GM12878 (cell line): ENCODE data around the gene HLA-DPB1. TPM values are rescaled to one million over a fixed set of nuclear protein-coding genes. Genes with fewer than 3 reads are reported as not detected.

Source experiments
- BRCA1 ChIP-seq: IDR thresholded peaks from 2 replicates; pipeline ENCODE4 v1.6.1; 2011; ENCODE audit warnings: low read depth, low read length, improper control_type of control experiment
- CEBPB ChIP-seq, 2 experiments: fragments of 150-350 bp in 1 of 2; IDR thresholded peaks; 2 replicates each; pipeline ENCODE4 v1.6.1; 2012 to 2014; ENCODE audit warnings: low read depth in 2 of 2, low read length in 2 of 2, borderline replicate concordance in 1 of 2, inconsistent platforms in 1 of 2
- CREB1 ChIP-seq: IDR thresholded peaks from 2 replicates; pipeline ENCODE4 v1.6.1; 2012; ENCODE audit warnings: low read depth, mild to moderate bottlenecking, inconsistent platforms
- DPF2 ChIP-seq: fragments of 450-650 bp; IDR thresholded peaks from 2 replicates; pipeline ENCODE4 v1.6.1; 2017; ENCODE audit warnings: mild to moderate bottlenecking
- E2F8 ChIP-seq: fragments of 450-650 bp; IDR thresholded peaks from 2 replicates; pipeline ENCODE4 v1.6.1; 2018; ENCODE audit warnings: mild to moderate bottlenecking, low read depth, moderate library complexity; ENCODE audit not compliant: partially characterized antibody
- EED ChIP-seq: sonication (generic); IDR thresholded peaks from 2 replicates; pipeline ENCODE4 v1.6.1; 2016; ENCODE audit warnings: antibody characterized with exemption, low read depth
- GABPA ChIP-seq: IDR thresholded peaks from 2 replicates; pipeline ENCODE4 v1.6.1; 2014; ENCODE audit warnings: antibody characterized with exemption, low read depth, mild to moderate bottlenecking, inconsistent platforms
- HDAC2 ChIP-seq: fragments of 200-600 bp; sonication (generic); IDR thresholded peaks from 2 replicates; pipeline ENCODE4 v1.6.1; 2017
- JUND ChIP-seq: IDR thresholded peaks from 2 replicates; pipeline ENCODE4 v1.6.1; 2012; ENCODE audit warnings: low read depth, mild to moderate bottlenecking, low read length, improper control_type of control experiment, moderate library complexity
- KLF5 ChIP-seq: fragments of 450-650 bp; IDR thresholded peaks from 2 replicates; pipeline ENCODE4 v1.6.1; 2014; ENCODE audit warnings: mild to moderate bottlenecking; ENCODE audit not compliant: partially characterized antibody
- MEF2A ChIP-seq: IDR thresholded peaks from 2 replicates; pipeline ENCODE4 v1.6.1; 2011; ENCODE audit warnings: low read depth, mild to moderate bottlenecking, low read length, moderate library complexity; ENCODE audit not compliant: insufficient read depth
- MTA2 ChIP-seq: fragments of 450-650 bp; IDR thresholded peaks from 2 replicates; pipeline ENCODE4 v1.6.1; 2016; ENCODE audit warnings: low read depth, mild to moderate bottlenecking, moderate library complexity
- MXI1 ChIP-seq: fragments of 150-350 bp; IDR thresholded peaks from 2 replicates; pipeline ENCODE4 v1.6.1; 2011; ENCODE audit warnings: low read depth, mild to moderate bottlenecking, inconsistent platforms, low read length, improper control_type of control experiment
- NBN ChIP-seq: fragments of 450-650 bp; IDR thresholded peaks from 2 replicates; pipeline ENCODE4 v1.6.1; 2016
- NR2C2 ChIP-seq: IDR thresholded peaks from 2 replicates; pipeline ENCODE4 v1.6.1; 2011; ENCODE audit warnings: borderline replicate concordance, low read depth; ENCODE audit not compliant: control insufficient read depth, insufficient read length
- PAX8 ChIP-seq: fragments of 450-650 bp; IDR thresholded peaks from 2 replicates; pipeline ENCODE4 v1.6.1; 2017; ENCODE audit warnings: mild to moderate bottlenecking, moderate library complexity
- PBX3 ChIP-seq: IDR thresholded peaks from 2 replicates; pipeline ENCODE4 v1.6.1; 2011; ENCODE audit warnings: mild to moderate bottlenecking, low read depth, low read length, moderate library complexity; ENCODE audit not compliant: insufficient replicate concordance
- PML ChIP-seq: IDR thresholded peaks from 2 replicates; pipeline ENCODE4 v1.6.1; 2012; ENCODE audit warnings: low read length, inconsistent platforms
- RB1 ChIP-seq: fragments of 450-650 bp; formaldehyde crosslinking; IDR thresholded peaks from 2 replicates; pipeline ENCODE4 v1.6.1; 2017; ENCODE audit warnings: mild to moderate bottlenecking, borderline replicate concordance
- RFX5 ChIP-seq: IDR thresholded peaks from 2 replicates; pipeline ENCODE4 v1.6.1; 2011; ENCODE audit warnings: low read depth, low read length, improper control_type of control experiment
- SMAD1 ChIP-seq: fragments of 450-650 bp; IDR thresholded peaks from 2 replicates; pipeline ENCODE4 v1.6.1; 2018; ENCODE audit warnings: mild to moderate bottlenecking, low read depth; ENCODE audit not compliant: partially characterized antibody
- SUZ12 ChIP-seq: fragments of 200-600 bp; sonication (generic); IDR thresholded peaks from one replicate; pipeline ENCODE4 v1.6.1; 2018; ENCODE audit warnings: antibody characterized with exemption, mild to moderate bottlenecking; ENCODE audit not compliant: unreplicated experiment
- TBL1XR1 ChIP-seq: IDR thresholded peaks from 2 replicates; pipeline ENCODE4 v1.6.1; 2012; ENCODE audit warnings: low read depth, low read length, improper control_type of control experiment
- ZBED1 ChIP-seq: IDR thresholded peaks from 2 replicates; pipeline ENCODE4 v1.6.1; 2016; ENCODE audit warnings: borderline replicate concordance
- polyA plus RNA-seq, 11 experiments: library from polyadenylated mRNA; depleted of rRNA in 4 of 11; unstranded in 6 of 11; stranded (reverse) in 5 of 11; fragments of >200 nt; fragmentation: Nextera tagmentation in 4 of 11; fragmentation: Illumina TruSeq in 1 of 11; extraction: Ambion mirVana in 4 of 11; extraction: Trizol in 1 of 11; gene quantifications; 1 replicate in 1 of 11; 2 replicates in 10 of 11; pipeline versions ENCODE4 v1.2.1 to v1.2.3, GENCODE V29; 2011 to 2016; ENCODE audit warnings: inconsistent platforms in 2 of 11, missing spikeins in 2 of 11, low read depth in 1 of 11
- total RNA-seq, 4 experiments: library from RNA; depleted of rRNA in 3 of 4; stranded (reverse); fragments of >200 nt in 3 of 4; fragmentation: Illumina TruSeq in 1 of 4; extraction: Trizol in 1 of 4; gene quantifications; 2 replicates each; pipeline versions ENCODE4 v1.2.1 to v1.2.3, GENCODE V29; 2013 to 2021
- TF ChIP-seq, protein P1 (sequence below): fragments of 450-650 bp; IDR thresholded peaks from 2 replicates; pipeline ENCODE4 v1.6.1; 2017; ENCODE audit warnings: mild to moderate bottlenecking, moderate library complexity
- TF ChIP-seq, protein P2 (sequence below): IDR thresholded peaks from 2 replicates; pipeline ENCODE4 v1.6.1; 2012; ENCODE audit warnings: low read depth, low read length, improper control_type of control experiment

Gene HLA-DPB1
- total and polyA plus RNA-seq, 10 of the 15 experiments (the other 5 are each of a cell fraction or from before 2014, with no cell fraction given), result 101 to 675 (median 352) TPM

DNA sequence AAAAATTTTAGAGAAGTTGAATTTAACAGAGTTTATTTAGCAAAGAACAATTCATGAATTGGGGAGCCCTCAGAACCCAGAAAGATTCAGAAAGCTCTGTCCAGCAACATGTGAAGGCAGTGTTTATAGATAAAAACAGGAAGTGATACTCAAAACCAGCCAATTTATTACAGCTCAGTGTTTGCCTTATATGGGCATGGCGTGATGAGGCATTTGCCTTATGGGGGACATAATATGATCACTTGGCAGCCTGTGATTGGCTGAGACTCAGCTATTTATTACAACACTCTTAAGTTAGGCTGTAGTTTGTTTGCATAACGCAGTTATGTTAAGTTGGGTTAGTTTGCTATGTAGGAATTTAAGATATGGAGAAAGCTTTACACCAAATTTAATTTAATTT, 13.8 kb upstream of the HLA-DPB1 start (continued):
- TF ChIP-seq MEF2A (no peak), KLF5 (no peak), SUZ12 (no peak), MXI1 (no peak), CREB1 (peak; percentile 66), GABPA (no peak), CEBPB (IDR thresholded peaks at IDR 0.05; ENCODE audit: borderline replicate concordance in 1 of 2, low read depth in 2 of 2, low read length in 2 of 2) (no peak), PML (no peak), TBL1XR1 (no peak), RFX5 (no peak), JUND (no peak), PBX3 (no peak), MTA2 (0 out of 2 replicates have a peak, but pooled peaks have one; percentile 28), NBN (no peak), HDAC2 (no peak), BRCA1 (no peak), ZBED1 (no peak), DPF2 (peak; percentile 31; the same call in 1 of the 2 replicates), NR2C2 (no peak), RB1 (no peak), SMAD1 (peak; percentile 29), PAX8 (no peak), EED (no peak), E2F8 (no peak)
- TF ChIP-seq, protein P1, sequence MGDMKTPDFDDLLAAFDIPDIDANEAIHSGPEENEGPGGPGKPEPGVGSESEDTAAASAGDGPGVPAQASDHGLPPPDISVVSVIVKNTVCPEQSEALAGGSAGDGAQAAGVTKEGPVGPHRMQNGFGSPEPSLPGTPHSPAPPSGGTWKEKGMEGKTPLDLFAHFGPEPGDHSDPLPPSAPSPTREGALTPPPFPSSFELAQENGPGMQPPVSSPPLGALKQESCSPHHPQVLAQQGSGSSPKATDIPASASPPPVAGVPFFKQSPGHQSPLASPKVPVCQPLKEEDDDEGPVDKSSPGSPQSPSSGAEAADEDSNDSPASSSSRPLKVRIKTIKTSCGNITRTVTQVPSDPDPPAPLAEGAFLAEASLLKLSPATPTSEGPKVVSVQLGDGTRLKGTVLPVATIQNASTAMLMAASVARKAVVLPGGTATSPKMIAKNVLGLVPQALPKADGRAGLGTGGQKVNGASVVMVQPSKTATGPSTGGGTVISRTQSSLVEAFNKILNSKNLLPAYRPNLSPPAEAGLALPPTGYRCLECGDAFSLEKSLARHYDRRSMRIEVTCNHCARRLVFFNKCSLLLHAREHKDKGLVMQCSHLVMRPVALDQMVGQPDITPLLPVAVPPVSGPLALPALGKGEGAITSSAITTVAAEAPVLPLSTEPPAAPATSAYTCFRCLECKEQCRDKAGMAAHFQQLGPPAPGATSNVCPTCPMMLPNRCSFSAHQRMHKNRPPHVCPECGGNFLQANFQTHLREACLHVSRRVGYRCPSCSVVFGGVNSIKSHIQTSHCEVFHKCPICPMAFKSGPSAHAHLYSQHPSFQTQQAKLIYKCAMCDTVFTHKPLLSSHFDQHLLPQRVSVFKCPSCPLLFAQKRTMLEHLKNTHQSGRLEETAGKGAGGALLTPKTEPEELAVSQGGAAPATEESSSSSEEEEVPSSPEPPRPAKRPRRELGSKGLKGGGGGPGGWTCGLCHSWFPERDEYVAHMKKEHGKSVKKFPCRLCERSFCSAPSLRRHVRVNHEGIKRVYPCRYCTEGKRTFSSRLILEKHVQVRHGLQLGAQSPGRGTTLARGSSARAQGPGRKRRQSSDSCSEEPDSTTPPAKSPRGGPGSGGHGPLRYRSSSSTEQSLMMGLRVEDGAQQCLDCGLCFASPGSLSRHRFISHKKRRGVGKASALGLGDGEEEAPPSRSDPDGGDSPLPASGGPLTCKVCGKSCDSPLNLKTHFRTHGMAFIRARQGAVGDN, result no peak
- TF ChIP-seq, protein P2, sequence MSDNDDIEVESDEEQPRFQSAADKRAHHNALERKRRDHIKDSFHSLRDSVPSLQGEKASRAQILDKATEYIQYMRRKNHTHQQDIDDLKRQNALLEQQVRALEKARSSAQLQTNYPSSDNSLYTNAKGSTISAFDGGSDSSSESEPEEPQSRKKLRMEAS, result no peak
